ENCODE data around the gene SMYD1.

SMYD1 gene

DNA sequence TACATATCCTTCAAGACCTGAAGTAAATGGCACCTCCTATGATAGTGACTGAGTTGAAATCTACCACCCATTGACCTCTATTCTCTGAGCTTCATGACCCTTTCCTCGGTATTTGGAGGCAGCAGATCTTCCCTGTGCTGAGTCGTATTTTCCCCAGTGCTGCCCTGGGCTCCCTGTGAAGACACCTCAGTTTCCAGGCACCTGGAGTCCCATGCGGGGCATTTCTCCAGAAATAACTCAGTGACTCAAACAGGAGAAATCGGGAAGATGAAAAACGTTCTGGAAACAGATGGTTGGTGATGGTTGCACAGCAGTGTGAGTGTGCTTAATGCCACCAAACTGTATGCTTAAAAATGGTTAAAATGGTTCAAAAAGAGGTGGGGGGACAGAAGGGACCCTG lies 18.0 kb downstream of the SMYD1 start:
- no peak for DNase-seq (ENCODE audit: low read depth)
- no peak overlapping the region for H3K4me3 ChIP-seq (ENCODE audit: low read length)
- TF ChIP-seq, protein P1, sequence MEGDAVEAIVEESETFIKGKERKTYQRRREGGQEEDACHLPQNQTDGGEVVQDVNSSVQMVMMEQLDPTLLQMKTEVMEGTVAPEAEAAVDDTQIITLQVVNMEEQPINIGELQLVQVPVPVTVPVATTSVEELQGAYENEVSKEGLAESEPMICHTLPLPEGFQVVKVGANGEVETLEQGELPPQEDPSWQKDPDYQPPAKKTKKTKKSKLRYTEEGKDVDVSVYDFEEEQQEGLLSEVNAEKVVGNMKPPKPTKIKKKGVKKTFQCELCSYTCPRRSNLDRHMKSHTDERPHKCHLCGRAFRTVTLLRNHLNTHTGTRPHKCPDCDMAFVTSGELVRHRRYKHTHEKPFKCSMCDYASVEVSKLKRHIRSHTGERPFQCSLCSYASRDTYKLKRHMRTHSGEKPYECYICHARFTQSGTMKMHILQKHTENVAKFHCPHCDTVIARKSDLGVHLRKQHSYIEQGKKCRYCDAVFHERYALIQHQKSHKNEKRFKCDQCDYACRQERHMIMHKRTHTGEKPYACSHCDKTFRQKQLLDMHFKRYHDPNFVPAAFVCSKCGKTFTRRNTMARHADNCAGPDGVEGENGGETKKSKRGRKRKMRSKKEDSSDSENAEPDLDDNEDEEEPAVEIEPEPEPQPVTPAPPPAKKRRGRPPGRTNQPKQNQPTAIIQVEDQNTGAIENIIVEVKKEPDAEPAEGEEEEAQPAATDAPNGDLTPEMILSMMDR (conservative IDR thresholded peaks at IDR 0.05; ENCODE audit: low read depth, low read length) = no peak

DNA sequence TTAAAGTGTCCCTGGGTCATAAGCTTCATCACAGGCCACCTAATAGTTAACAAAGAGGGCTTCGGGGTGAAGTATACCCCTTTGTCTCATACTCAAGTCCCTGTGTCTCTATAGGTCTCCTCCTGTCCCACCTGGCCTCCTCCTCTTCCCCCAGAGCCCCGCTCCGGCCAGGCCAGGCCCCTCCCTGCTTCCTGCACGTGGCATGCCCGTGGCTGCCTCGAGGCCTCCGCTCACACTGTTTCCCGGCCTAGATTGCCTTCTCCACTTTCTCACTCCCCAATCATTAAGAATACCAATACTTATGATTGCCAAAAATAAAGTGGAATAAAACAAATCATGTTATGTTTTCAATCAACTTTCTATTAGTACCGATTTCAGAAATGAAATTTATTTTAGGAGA lies 18.8 kb downstream of the SMYD1 start:
- TF ChIP-seq, protein P1 (conservative IDR thresholded peaks at IDR 0.05; ENCODE audit: low read depth, low read length) = no peak
- no peak for DNase-seq (ENCODE audit: low read depth)
- H3K4me3 ChIP-seq (ENCODE audit: low read length) = no peak overlapping the region

DNA sequence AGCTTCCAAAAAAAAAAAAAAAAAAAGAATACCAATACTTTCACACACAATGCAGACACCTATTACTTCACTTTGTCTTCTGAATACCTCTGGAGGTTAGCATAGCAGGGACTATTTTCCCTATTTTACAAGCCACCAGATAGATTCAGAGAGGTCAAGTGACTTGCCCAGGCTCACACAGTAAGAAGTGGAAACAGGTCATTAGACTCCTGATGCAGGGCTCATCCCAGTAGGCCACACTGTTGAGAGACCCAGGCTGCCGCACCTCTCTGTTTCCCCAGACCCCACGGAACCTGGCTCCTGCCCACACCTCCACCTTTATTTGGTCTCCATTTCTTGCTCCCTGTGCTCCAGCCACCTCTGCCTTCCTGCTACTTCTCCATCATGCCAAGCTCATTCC lies 19.4 kb downstream of the SMYD1 start:
- TF ChIP-seq, protein P1 (conservative IDR thresholded peaks at IDR 0.05; ENCODE audit: low read depth, low read length) = no peak
- H3K4me3 ChIP-seq (ENCODE audit: low read length) = no peak overlapping the region
- DNase-seq (ENCODE audit: low read depth) = no peak

DNA sequence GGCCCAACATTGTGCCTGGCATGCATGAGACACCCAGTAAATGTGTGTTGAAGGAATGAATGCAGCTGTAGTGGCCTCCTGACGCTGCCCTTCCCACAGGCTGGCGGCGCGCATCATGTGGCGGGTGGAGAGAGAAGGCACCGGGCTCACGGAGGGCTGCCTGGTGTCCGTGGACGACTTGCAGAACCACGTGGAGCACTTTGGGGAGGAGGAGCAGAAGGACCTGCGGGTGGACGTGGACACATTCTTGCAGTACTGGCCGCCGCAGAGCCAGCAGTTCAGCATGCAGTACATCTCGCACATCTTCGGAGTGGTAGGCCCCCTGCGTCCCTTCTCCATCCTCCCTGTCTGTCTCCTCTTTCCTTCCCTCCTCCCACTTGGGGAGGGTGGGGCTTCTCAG lies 20.1 kb downstream of the SMYD1 start:
- H3K4me3 ChIP-seq (ENCODE audit: low read length) = no peak overlapping the region
- no peak for DNase-seq (ENCODE audit: low read depth)
- TF ChIP-seq, protein P1 (conservative IDR thresholded peaks at IDR 0.05; ENCODE audit: low read depth, low read length) = no peak

DNA sequence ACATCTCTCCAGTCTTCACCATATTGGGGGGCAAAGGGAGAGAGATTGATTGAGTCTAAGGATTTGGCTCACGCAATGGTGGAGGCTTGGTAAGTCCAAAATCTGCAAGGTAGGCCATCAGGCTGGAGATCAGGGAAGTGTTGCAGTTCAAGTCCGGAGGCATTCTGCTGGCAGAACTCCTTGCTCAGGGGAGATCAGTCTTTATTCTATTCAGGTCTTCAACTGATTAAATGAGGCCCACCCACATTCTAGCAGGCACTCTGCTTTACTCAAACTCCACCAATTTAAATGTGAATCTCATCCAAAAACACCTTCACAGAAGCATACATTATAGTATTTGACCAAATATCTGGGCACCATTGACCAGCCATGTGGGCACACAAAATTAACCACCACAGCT lies 21.4 kb downstream of the SMYD1 start:
- TF ChIP-seq, protein P1 (conservative IDR thresholded peaks at IDR 0.05; ENCODE audit: low read depth, low read length) = no peak
- no peak for DNase-seq (ENCODE audit: low read depth)
- no peak overlapping the region for H3K4me3 ChIP-seq (ENCODE audit: low read length)

DNA sequence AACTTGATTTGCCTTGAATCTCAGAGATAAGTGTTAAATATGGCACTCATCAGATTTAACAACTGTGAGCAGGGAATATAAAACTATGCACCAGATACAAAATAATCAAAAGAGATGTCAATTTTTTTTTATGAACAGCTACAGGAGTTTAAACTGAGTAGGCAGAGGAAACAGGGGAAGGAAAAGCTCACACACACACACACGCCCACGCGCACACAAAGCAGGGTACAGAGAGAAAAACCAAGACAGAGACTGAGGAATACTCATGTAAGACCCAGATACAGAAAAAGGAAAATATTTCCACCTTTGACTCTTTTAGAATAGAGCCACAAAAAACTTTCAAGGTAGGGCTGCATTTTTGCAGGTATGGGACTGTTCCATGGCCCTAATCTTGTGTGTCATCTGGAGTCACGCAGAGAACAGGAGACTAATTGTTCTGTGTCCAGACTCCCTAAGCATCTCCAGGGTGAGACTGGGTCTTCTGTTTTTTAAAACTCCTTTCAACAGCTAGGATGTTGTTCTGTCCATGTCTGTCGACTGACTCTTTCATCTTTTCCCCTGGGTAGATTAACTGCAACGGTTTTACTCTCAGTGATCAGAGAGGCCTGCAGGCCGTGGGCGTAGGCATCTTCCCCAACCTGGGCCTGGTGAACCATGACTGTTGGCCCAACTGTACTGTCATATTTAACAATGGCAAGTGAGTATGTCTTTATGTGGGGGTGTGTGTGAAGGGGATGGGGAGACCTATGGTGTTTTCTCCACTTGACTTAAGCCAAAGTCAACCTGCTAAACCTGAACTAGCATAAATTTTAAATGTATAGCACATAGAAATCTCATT lies 23.0 kb downstream of the SMYD1 start:
- no peak for DNase-seq (ENCODE audit: low read depth)

More for the DNA sequence above, 23.0 kb downstream of the SMYD1 start:
- no peak overlapping the region for H3K4me3 ChIP-seq (ENCODE audit: low read length)
- TF ChIP-seq, protein P1 (conservative IDR thresholded peaks at IDR 0.05; ENCODE audit: low read depth, low read length) = no peak
